HepG2 (cell line): ENCODE data around the gene PLA2G4A. TPM values are rescaled to one million over a fixed set of nuclear protein-coding genes. Genes with fewer than 3 reads are reported as not detected.

Experiments
- ATAC-seq: fragments of 200-7000 bp; cut with Tn5 transposase; 3 replicates; pipeline ENCODE4 v1.9.1; 2020; ENCODE audit warnings: mild to moderate bottlenecking, moderate library complexity
- BruUV-seq: library from RNA; stranded (reverse); fragments of 400-500 nt; replicated peaks from 2 replicates; lab custom pipeline; 2021; lab: Mats Ljungman, UMichigan
- CTCF ChIA-PET: fragments of 300-600 bp; formaldehyde crosslinking; extraction: SDS; loops from one replicate; lab custom pipeline; 2021; ENCODE audit warnings: low total read pairs, inconsistent platforms, low intra/inter-chr PET ratio; lab: Yijun Ruan, JAX
- POLR2A ChIA-PET: fragments of 350-600 bp; sonication (Branson Sonifier 250); formaldehyde crosslinking; loops from one replicate; lab custom pipeline; 2020; ENCODE audit warnings: antibody characterized with exemption, inconsistent platforms; lab: Yijun Ruan, JAX
- DNase-seq: peaks from one replicate; pipeline ENCODE4 v3.0.0-alpha.2; 2015; ENCODE audit warnings: low spot score
- FAIRE-seq: peaks from 3 replicates; lab custom pipeline; 2011; peaks lifted over from hg19 to GRCh38; lab: Jason Lieb, UNC
- H2AFZ ChIP-seq: one replicate; pipeline ENCODE4 v1.6.1; 2011; ENCODE audit warnings: low read length, inconsistent platforms
- H3K27ac ChIP-seq: fragments of 300-600 bp; 3 replicates; pipeline ENCODE4 v1.8.0; 2011; ENCODE audit warnings: mixed run types, mild to moderate bottlenecking, mixed read lengths, low read length, inconsistent platforms; ENCODE audit not compliant: insufficient read depth; ENCODE audit errors: extremely low read length
- H3K27me3 ChIP-seq, 2 experiments: fragments of 200-600 bp in 1 of 2; 2 replicates in 1 of 2; 3 replicates in 1 of 2; pipeline versions ENCODE4 v1.6.0 to v1.8.0; 2011; ENCODE audit warnings: low read length in 2 of 2, mild to moderate bottlenecking in 2 of 2, moderate library complexity in 2 of 2, inconsistent platforms in 1 of 2; ENCODE audit not compliant: insufficient read depth in 2 of 2, control insufficient read depth in 1 of 2
- H3K36me3 ChIP-seq, 2 experiments: fragments of 200-600 bp in 1 of 2; replicated peaks in 1 of 2; 2 replicates in 1 of 2; 3 replicates in 1 of 2; pipeline versions ENCODE4 v1.5.1 to v1.8.0; 2011; ENCODE audit warnings: low read length in 2 of 2, inconsistent platforms in 1 of 2; ENCODE audit not compliant: insufficient read depth in 2 of 2, control insufficient read depth in 1 of 2
- H3K4me1 ChIP-seq: 2 replicates; pipeline ENCODE4 v1.5.1; 2012; ENCODE audit warnings: low read length, inconsistent platforms; ENCODE audit not compliant: insufficient read depth
- H3K4me2 ChIP-seq: 2 replicates; pipeline ENCODE4 v1.6.0; 2011; ENCODE audit warnings: low read depth, low read length, inconsistent platforms
- H3K4me3 ChIP-seq, 3 experiments: fragments of 200-600 bp in 1 of 3; sonication (generic), shearing (Covaris generic) in 1 of 3; replicated peaks in 1 of 3; 2 replicates each; pipeline ENCODE4 v1.5.1; 2011 to 2016; ENCODE audit warnings: low read length in 3 of 3, inconsistent platforms in 2 of 3, low read depth in 2 of 3, mild to moderate bottlenecking in 2 of 3, control low read depth in 1 of 3, mixed read lengths in 1 of 3; ENCODE audit not compliant: insufficient read depth in 1 of 3
- H3K79me2 ChIP-seq: one replicate; pipeline ENCODE4 v1.6.1; 2011; ENCODE audit warnings: low read length, inconsistent platforms; ENCODE audit not compliant: insufficient read depth
- H3K9ac ChIP-seq: 2 replicates; pipeline ENCODE4 v1.6.0; 2011; ENCODE audit warnings: mild to moderate bottlenecking, low read depth, low read length, inconsistent platforms; ENCODE audit not compliant: insufficient read depth
- H3K9me3 ChIP-seq: 2 replicates; pipeline ENCODE4 v1.5.1; 2012; ENCODE audit warnings: mild to moderate bottlenecking, low read length
- H4K20me1 ChIP-seq: 2 replicates; pipeline ENCODE4 v1.6.0; 2011; ENCODE audit warnings: inconsistent platforms, mild to moderate bottlenecking, low read length, moderate library complexity; ENCODE audit not compliant: insufficient read depth
- ARID4A ChIP-seq: sonication (generic); formaldehyde crosslinking; IDR thresholded peaks from 2 replicates; pipeline ENCODE4 v1.5.0; 2020; ENCODE audit warnings: mild to moderate bottlenecking, missing genetic modification reagents, borderline replicate concordance
- ATAD3A ChIP-seq: sonication (generic); formaldehyde crosslinking; IDR thresholded peaks from 2 replicates; pipeline ENCODE4 v1.4.0; 2020; ENCODE audit warnings: missing genetic modification reagents
- CREB3 ChIP-seq: sonication (generic); formaldehyde crosslinking; IDR thresholded peaks from 2 replicates; pipeline ENCODE4 v1.5.0; 2020; ENCODE audit warnings: missing genetic modification reagents
- FOXO4 ChIP-seq: sonication (generic); formaldehyde crosslinking; conservative IDR thresholded peaks from 2 replicates; pipeline ENCODE4 v1.8.1; 2023; ENCODE audit warnings: missing genetic modification reagents
- IRX3 ChIP-seq: sonication (generic); formaldehyde crosslinking; IDR thresholded peaks from 2 replicates; pipeline ENCODE4 v1.8.1; 2023; ENCODE audit warnings: mild to moderate bottlenecking, low read depth, missing genetic modification reagents, borderline replicate concordance
- KLF6 ChIP-seq: IDR thresholded peaks from 2 replicates; pipeline ENCODE4 v1.8.0; 2016; ENCODE audit warnings: missing biosample characterization, missing genetic modification reagents
- MXI1 ChIP-seq: IDR thresholded peaks from 3 replicates; pipeline ENCODE4 v1.6.1; 2012; ENCODE audit warnings: low read depth, low read length, inconsistent platforms, borderline replicate concordance
- SP1 ChIP-seq, 2 experiments: fragments of 450-650 bp in 1 of 2; sonication (generic) in 1 of 2; formaldehyde crosslinking in 1 of 2; IDR thresholded peaks; 2 replicates each; pipeline versions ENCODE4 v1.4.0 to v1.6.1; 2016 to 2020; ENCODE audit warnings: missing genetic modification reagents in 1 of 2
- U2AF1 ChIP-seq: fragments of 200-400 bp; formaldehyde crosslinking; optimal IDR thresholded peaks from 2 replicates; pipeline ENCODE3; 2017; ENCODE audit warnings: mild to moderate bottlenecking, low read depth, low read length
- WIZ ChIP-seq: sonication (generic); formaldehyde crosslinking; IDR thresholded peaks from 2 replicates; pipeline ENCODE4 v1.5.1; 2020; ENCODE audit warnings: mild to moderate bottlenecking, missing genetic modification reagents
- ZKSCAN8 ChIP-seq: IDR thresholded peaks from 2 replicates; pipeline ENCODE4 v1.6.1; 2016; ENCODE audit warnings: borderline replicate concordance, missing genetic modification reagents, missing compliant biosample characterization
- ZNF263 ChIP-seq: sonication (generic); formaldehyde crosslinking; IDR thresholded peaks from 2 replicates; pipeline ENCODE4 v1.4.0; 2020; ENCODE audit warnings: missing genetic modification reagents
- ZNF331 ChIP-seq: sonication (generic); formaldehyde crosslinking; IDR thresholded peaks from 2 replicates; pipeline ENCODE4 v1.4.0; 2020; ENCODE audit warnings: missing genetic modification reagents
- ZNF615 ChIP-seq: sonication (generic); formaldehyde crosslinking; IDR thresholded peaks from 2 replicates; pipeline ENCODE4 v1.5.0; 2020; ENCODE audit warnings: mild to moderate bottlenecking, missing genetic modification reagents, borderline replicate concordance
- WGBS: methylation state at CpG from one replicate; pipeline ENCODE4 v1.1.6; 2017; ENCODE audit warnings: low lambda C conversion rate; 5-methylcytosine and 5-hydroxymethylcytosine counted together
- in situ Hi-C: cut with HindIII; loops from 2 replicates; pipeline ENCODE4 v1.10.0; 2017; ENCODE audit warnings: low pct_unique_long_range_greater_than_20kb; ENCODE audit not compliant: extremely low pct_ligation_motif_present
- intact Hi-C: fragments of 100-400 bp; cut with micrococcal nuclease; formaldehyde crosslinking; loops from one replicate; pipeline ENCODE4 v1.10.0; 2022; ENCODE audit not compliant: unreplicated experiment
- polyA plus RNA-seq, 8 experiments: library from polyadenylated mRNA; depleted of rRNA in 3 of 8; stranded (reverse) in 7 of 8; unstranded in 1 of 8; fragments of >200 nt; fragmentation: Illumina TruSeq in 4 of 8; extraction: Trizol in 4 of 8; gene quantifications; 2 replicates each; pipeline versions ENCODE4 v1.2.1 to v1.2.3, GENCODE V29; 2011 to 2016; ENCODE audit warnings: low read depth in 4 of 8, missing spikeins in 1 of 8, mixed read lengths in 1 of 8; ENCODE audit not compliant: insufficient read depth in 1 of 8
- total RNA-seq, 5 experiments: library from RNA; depleted of rRNA; stranded (reverse); fragments of >200 nt; fragmentation: Illumina TruSeq; extraction: Trizol; gene quantifications; 2 replicates each; pipeline ENCODE4 v1.2.3, GENCODE V29; 2016; ENCODE audit warnings: low read depth in 1 of 5

The PLA2G4A gene
- total and polyA plus RNA-seq, 2 of the 13 experiments (the other 11 are each of a cell fraction or from before 2014, with no cell fraction given): not detected

- H3K36me3 ChIP-seq: no peaks in the 10 kb centered on the region
- H2AFZ ChIP-seq: no peak overlapping the region
- H3K4me3 ChIP-seq: no peak overlapping the region
- DNase-seq (no peak), FAIRE-seq (no peak), ATAC-seq (no peak)
- no peaks in the 10 kb centered on the region for H4K20me1 ChIP-seq
- no peak overlapping the region for H3K27ac ChIP-seq
- in situ Hi-C loops (no loop called here), intact Hi-C loops (no loop called here)
- no peak overlapping the region for H3K4me2 ChIP-seq
- no TSS peak for BruUV-seq
- no peak overlapping the region for H3K9ac ChIP-seq
- ChIA-PET CTCF (no interaction called here), POLR2A (no interaction called here)
- 3% methylated on average over 4 of the region's 5 CpGs for WGBS
- H3K79me2 ChIP-seq: no peaks in the 10 kb centered on the region
- no peaks in the 10 kb centered on the region for H3K4me1 ChIP-seq
- no peaks in the 10 kb centered on the region for H3K9me3 ChIP-seq
- no peaks in the 10 kb centered on the region for H3K27me3 ChIP-seq
- TF ChIP-seq FOXO4 (CRISPR knock-in tag) (no peak), U2AF1 (no peak), WIZ (CRISPR knock-in tag) (no peak), KLF6 (CRISPR knock-in tag) (no peak), SP1 (IDR thresholded peaks at IDR 0.05) (no peak), SP1 (CRISPR knock-in tag; IDR thresholded peaks at IDR 0.05) (no peak), ATAD3A (CRISPR knock-in tag) (no peak), ARID4A (CRISPR knock-in tag) (no peak), ZKSCAN8 (CRISPR knock-in tag) (no peak), ZNF331 (CRISPR knock-in tag) (no peak), ZNF263 (CRISPR knock-in tag) (no peak), CREB3 (CRISPR knock-in tag) (no peak), IRX3 (CRISPR knock-in tag) (no peak), MXI1 (no peak), ZNF615 (CRISPR knock-in tag) (no peak)
These were observed 24.1 kb upstream of the PLA2G4A start for GRCh38 chr1:186804679-186805078.
